Transverse colon (tissue), 4 donors: ENCODE data around the gene HMGB1. TPM values are rescaled to one million over a fixed set of nuclear protein-coding genes. Genes with fewer than 3 reads are reported as not detected.

Experiments used
- DNase-seq: peaks from one replicate; pipeline ENCODE4 v3.0.0-alpha.2; 2019
- H3K27ac ChIP-seq, 4 donors: fragments of 200-600 bp; sonication (generic); 2 replicates each; pipeline ENCODE4 v1.5.1; 2016 to 2018; ENCODE audit warnings: inconsistent platforms in 4 of 4
- H3K27me3 ChIP-seq: fragments of 200-600 bp; sonication (generic); 2 replicates; pipeline ENCODE4 v1.5.1; 2017; ENCODE audit warnings: inconsistent platforms
- H3K36me3 ChIP-seq, 4 donors: fragments of 200-600 bp; sonication (generic); 2 replicates each; pipeline ENCODE4 v1.5.1; 2017 to 2019; ENCODE audit warnings: inconsistent platforms in 4 of 4
- H3K4me1 ChIP-seq, 4 donors: fragments of 200-600 bp; sonication (generic); 2 replicates each; pipeline ENCODE4 v1.5.1; 2017 to 2020; ENCODE audit warnings: inconsistent platforms in 4 of 4
- H3K4me3 ChIP-seq, 4 donors: fragments of 200-600 bp; sonication (generic); 1 replicate in 1 of 4; 2 replicates in 3 of 4; pipeline versions ENCODE4 v1.5.1 to v1.6.1; 2017 to 2019; ENCODE audit warnings: inconsistent platforms in 4 of 4
- H3K9me3 ChIP-seq, 2 donors: fragments of 200-600 bp; sonication (generic); 2 replicates each; pipeline ENCODE4 v1.5.1; 2017 to 2019; ENCODE audit warnings: inconsistent platforms in 2 of 2
- EP300 ChIP-seq: sonication (generic); formaldehyde crosslinking; IDR thresholded peaks from one replicate; pipeline ENCODE4 v1.6.1; 2017; ENCODE audit warnings: antibody characterized with exemption, low read depth
- POLR2A ChIP-seq: fragments of 450-650 bp; IDR thresholded peaks from one replicate; pipeline ENCODE4 v1.6.1; 2016; ENCODE audit warnings: antibody characterized with exemption, mild to moderate bottlenecking, moderate library complexity
- POLR2AphosphoS5 ChIP-seq, 3 donors: sonication (generic); formaldehyde crosslinking; IDR thresholded peaks; one replicate each; pipeline ENCODE4 v1.6.1; 2016; ENCODE audit warnings: antibody characterized with exemption in 3 of 3
- WGBS, 2 donors: methylation state at CpG; one replicate each; pipeline ENCODE4 v1.1.5; 2018; ENCODE audit warnings: low coverage in 1 of 2; 5-methylcytosine and 5-hydroxymethylcytosine counted together
- in situ Hi-C, 4 donors: fragments of 200-750 bp; cut with MboI; loops; one replicate each; pipeline versions ENCODE4 v1.15.0 to v1.15.1; 2017; ENCODE audit warnings: low sequenced_read_pairs in 3 of 4, low pct_ligation_motif_present in 1 of 4, low pct_unique_long_range_greater_than_20kb in 1 of 4
- intact Hi-C: fragments of 100-400 bp; cut with DNase I; formaldehyde crosslinking; loops from one replicate; pipeline ENCODE4 v1.15.1; 2023; ENCODE audit warnings: low total_unique reads
- total RNA-seq, 4 donors: library from RNA; depleted of rRNA; stranded (reverse); fragments of >200 nt; gene quantifications; one replicate each; pipeline ENCODE4 v1.1.0, GENCODE V29; 2016
- TF ChIP-seq, protein P1 (sequence below), 5 experiments: fragments of 200-600 bp in 3 of 5; fragments of 450-650 bp in 2 of 5; sonication (generic) in 3 of 5; IDR thresholded peaks; 1 replicate in 2 of 5; 2 replicates in 3 of 5; pipeline ENCODE4 v1.5.1; 2016 to 2017; ENCODE audit warnings: antibody characterized with exemption in 5 of 5, inconsistent platforms in 3 of 5, mild to moderate bottlenecking in 2 of 5, moderate library complexity in 1 of 5

Gene HMGB1
- total RNA-seq, 4 donors from 2014 or later, result 131 to 274 (median 152) TPM

DNA sequence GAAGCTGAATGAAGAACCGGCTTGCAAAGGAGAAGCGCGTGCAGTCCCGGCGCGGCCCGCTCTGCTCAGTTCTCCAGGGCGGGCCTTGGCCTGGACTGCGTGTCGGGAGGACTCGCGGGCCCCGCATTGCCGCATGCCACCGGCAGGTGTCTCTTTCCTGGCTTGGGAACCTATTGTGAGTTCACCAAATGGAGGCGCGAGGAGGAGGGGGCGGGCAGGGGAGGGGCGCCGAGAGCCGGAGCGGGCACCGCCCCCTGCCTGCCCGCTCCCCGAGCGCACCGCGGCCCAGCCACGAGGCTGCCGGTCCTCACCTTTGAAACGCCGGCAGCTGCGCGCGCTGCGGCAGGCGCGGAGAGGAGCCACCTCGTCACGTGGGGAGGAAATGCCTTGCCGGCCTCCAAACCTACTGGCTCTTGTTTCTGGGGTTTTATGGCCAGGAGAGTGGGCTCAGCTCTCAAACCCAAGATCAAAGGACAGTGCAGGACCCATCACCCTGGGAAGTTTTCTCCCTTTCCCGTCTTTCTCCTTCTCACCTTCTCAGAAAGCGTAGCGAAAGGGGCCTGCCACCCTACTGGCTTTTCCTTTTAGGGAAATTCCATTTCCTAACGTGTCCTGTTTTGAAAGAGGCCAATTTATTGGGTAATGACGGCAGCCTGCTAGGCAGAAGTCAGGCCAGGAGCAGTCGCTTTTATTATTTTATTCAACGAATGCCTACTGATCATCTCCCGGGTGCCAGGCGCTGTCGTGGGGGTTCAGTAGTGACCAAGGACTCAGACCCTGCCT lies 57.2 kb downstream of the HMGB1 start:
- DNase-seq, result peak; percentile 97
- no peaks in the 10 kb centered on the region for H3K36me3 ChIP-seq
- H3K4me3 ChIP-seq, result peak overlapping the region in 3 of 4 donors; percentile 5 to 38 (median 20)
- 20 to 55% methylated on average over 4 to 39 of the region's 51 CpGs for WGBS, 2 donors
- intact Hi-C loops, result loop anchor here (5.0 kb wide), 1 partner anchor 54 kb away; no protein-coding TSS in a partner anchor
- H3K9me3 ChIP-seq, result no peaks in the 10 kb centered on the region
- in situ Hi-C loops, result loop anchor here in 1 of 4 donors (10.0 kb wide), 1 partner anchor 56 kb away; the partner anchor contains the start of gene HMGB1
- H3K4me1 ChIP-seq, result peaks cover 4 to 19% (median 12%) of the 10 kb centered on the region in 4 donors
- no peaks in the 10 kb centered on the region for H3K27me3 ChIP-seq
- TF ChIP-seq POLR2A, result no peak
- TF ChIP-seq, protein P1, sequence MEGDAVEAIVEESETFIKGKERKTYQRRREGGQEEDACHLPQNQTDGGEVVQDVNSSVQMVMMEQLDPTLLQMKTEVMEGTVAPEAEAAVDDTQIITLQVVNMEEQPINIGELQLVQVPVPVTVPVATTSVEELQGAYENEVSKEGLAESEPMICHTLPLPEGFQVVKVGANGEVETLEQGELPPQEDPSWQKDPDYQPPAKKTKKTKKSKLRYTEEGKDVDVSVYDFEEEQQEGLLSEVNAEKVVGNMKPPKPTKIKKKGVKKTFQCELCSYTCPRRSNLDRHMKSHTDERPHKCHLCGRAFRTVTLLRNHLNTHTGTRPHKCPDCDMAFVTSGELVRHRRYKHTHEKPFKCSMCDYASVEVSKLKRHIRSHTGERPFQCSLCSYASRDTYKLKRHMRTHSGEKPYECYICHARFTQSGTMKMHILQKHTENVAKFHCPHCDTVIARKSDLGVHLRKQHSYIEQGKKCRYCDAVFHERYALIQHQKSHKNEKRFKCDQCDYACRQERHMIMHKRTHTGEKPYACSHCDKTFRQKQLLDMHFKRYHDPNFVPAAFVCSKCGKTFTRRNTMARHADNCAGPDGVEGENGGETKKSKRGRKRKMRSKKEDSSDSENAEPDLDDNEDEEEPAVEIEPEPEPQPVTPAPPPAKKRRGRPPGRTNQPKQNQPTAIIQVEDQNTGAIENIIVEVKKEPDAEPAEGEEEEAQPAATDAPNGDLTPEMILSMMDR (IDR thresholded peaks at IDR 0.05), result peak; percentile 79 to 94 (median 89)
- peak in 2 of 3 donors; percentile 52 to 62 for TF ChIP-seq POLR2AphosphoS5 (IDR thresholded peaks at IDR 0.05)
- TF ChIP-seq EP300, result no peak
- H3K27ac ChIP-seq, result peak overlapping the region; percentile 80 to 88 (median 84)

DNA sequence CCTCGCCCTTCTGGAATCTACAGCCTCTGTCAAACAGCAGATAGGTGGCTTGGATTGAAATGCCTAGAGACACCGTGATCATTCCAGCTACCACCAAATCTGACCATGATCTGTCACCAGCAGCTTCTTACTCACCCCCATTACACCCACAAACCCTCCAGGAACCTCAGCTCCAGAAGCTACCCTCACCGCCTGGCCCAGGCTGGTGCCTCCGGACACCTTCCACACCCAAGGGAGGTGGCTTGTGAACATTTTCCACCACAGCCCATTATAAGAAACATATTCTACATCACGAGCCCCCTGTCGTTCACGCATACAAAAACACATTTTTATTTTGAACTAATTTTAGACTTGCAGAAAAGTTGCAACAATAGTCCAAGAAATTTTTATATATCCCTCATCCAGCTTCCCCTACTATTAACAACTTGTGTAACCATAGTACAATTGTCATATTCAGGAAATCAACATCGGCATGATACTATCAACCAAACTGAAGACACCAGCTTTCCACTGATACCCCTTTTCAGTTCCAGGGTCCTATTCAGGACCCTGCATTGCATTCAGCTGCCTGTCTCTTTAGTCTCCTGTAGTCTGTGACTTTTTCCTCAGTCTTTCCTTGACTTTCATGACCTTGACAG lies 58.8 kb downstream of the HMGB1 start:
- WGBS, 2 donors, result 96 to 97% methylated on average over 4 to 8 of the region's 8 CpGs
- H3K27me3 ChIP-seq, result no peaks in the 10 kb centered on the region
- H3K4me1 ChIP-seq, result peaks cover 4 to 19% (median 12%) of the 10 kb centered on the region in 4 donors
- in situ Hi-C loops, result loop anchor here in 1 of 4 donors (10.0 kb wide), 1 partner anchor 58 kb away; the partner anchor contains the start of gene HMGB1
- DNase-seq, result no peak
- no peak overlapping the region for H3K27ac ChIP-seq
- no peaks in the 10 kb centered on the region for H3K36me3 ChIP-seq
- no peaks in the 10 kb centered on the region for H3K9me3 ChIP-seq
- no peak for TF ChIP-seq POLR2AphosphoS5 (IDR thresholded peaks at IDR 0.05)
- TF ChIP-seq EP300, result no peak
- TF ChIP-seq POLR2A, result no peak
- TF ChIP-seq, protein P1 (IDR thresholded peaks at IDR 0.05), result no peak
- intact Hi-C loops, result loop anchor here (5.0 kb wide), 1 partner anchor 55 kb away; no protein-coding TSS in a partner anchor
- no peak overlapping the region for H3K4me3 ChIP-seq

Other genes with a start within 250 kb of the HMGB1 start
- gene KATNAL1, start 158.4 kb downstream of the HMGB1 start, total RNA-seq, result 1 to 10 TPM; 4.4 to 9.8 (median 6.7) TPM
- not detected for gene UBE2L5, start 43.4 kb downstream of the HMGB1 start, total RNA-seq
- gene USPL1, start 152.0 kb upstream of the HMGB1 start, total RNA-seq, result 10 to 100 TPM in 3 of 4 donors, 1 to 10 TPM in 1; 8.6 to 27.3 (median 16.9) TPM